ENCODE data around the gene KRT13.

KRT13 gene

GRCh38 chr17:41474863-41475262 is 30.5 kb downstream of the KRT13 start:
- no peak for DNase-seq (ENCODE audit: low spot score in 2 of 2)
- in situ Hi-C loops (cut with MboI; ENCODE audit: low sequenced_read_pairs), result no loop called here
- H3K4me1 ChIP-seq, result no peaks in the 10 kb centered on the region
- no peaks in the 10 kb centered on the region for H3K36me3 ChIP-seq (replicated peaks)
- H3K27me3 ChIP-seq (ENCODE audit: low read depth), result peaks cover 8% of the 10 kb centered on the region
- H3K4me3 ChIP-seq, result no peak overlapping the region
- 0 out of 2 replicates have a peak, but pooled peaks cover 2% of the 10 kb centered on the region for H3K9me3 ChIP-seq

GRCh38 chr17:41468346-41468745 is 37.1 kb downstream of the KRT13 start:
- no peak for DNase-seq (ENCODE audit: low spot score in 2 of 2)
- H3K9me3 ChIP-seq, result 0 out of 2 replicates have a peak, but pooled peaks cover 2% of the 10 kb centered on the region
- H3K27me3 ChIP-seq (ENCODE audit: low read depth), result no peaks in the 10 kb centered on the region; the same call in 1 of the 2 replicates
- no peak overlapping the region for H3K4me3 ChIP-seq
- in situ Hi-C loops (cut with MboI; ENCODE audit: low sequenced_read_pairs), result no loop called here
- no peaks in the 10 kb centered on the region for H3K4me1 ChIP-seq
- H3K36me3 ChIP-seq (replicated peaks), result no peaks in the 10 kb centered on the region

GRCh38 chr17:41467561-41467960 is 37.9 kb downstream of the KRT13 start:
- in situ Hi-C loops (cut with MboI; ENCODE audit: low sequenced_read_pairs), result no loop called here
- Histone ChIP-seq H3K27me3 (ENCODE audit: low read depth) (no peaks in the 10 kb centered on the region; the same call in 1 of the 2 replicates), H3K9me3 (0 out of 2 replicates have a peak, but pooled peaks cover 2% of the 10 kb centered on the region), H3K36me3 (replicated peaks) (no peaks in the 10 kb centered on the region), H3K4me1 (no peaks in the 10 kb centered on the region), H3K4me3 (no peak overlapping the region)
- no peak for DNase-seq (ENCODE audit: low spot score in 2 of 2)

- in situ Hi-C loops (cut with MboI; ENCODE audit: low sequenced_read_pairs), result no loop called here
These were observed 38.4 kb downstream of the KRT13 start, which contains the start of gene KRT32 for GRCh38 chr17:41466988-41467387. Gene KRT32 (minus strand): TSS chr17:41467386. CDS start chr17:41467325, 61 bp downstream.

GRCh38 chr17:41464682-41465081 is 40.7 kb downstream of the KRT13 start:
- no peaks in the 10 kb centered on the region; the same call in 1 of the 2 replicates for H3K27me3 ChIP-seq (ENCODE audit: low read depth)
- DNase-seq (ENCODE audit: low spot score in 2 of 2), result no peak
- H3K4me3 ChIP-seq, result no peak overlapping the region
- no peaks in the 10 kb centered on the region for H3K36me3 ChIP-seq (replicated peaks)
- no peaks in the 10 kb centered on the region for H3K4me1 ChIP-seq
- H3K9me3 ChIP-seq, result no peaks in the 10 kb centered on the region
- in situ Hi-C loops (cut with MboI; ENCODE audit: low sequenced_read_pairs), result no loop called here

More at GRCh38 chr17:41466988-41467387, 38.4 kb downstream of the KRT13 start, which contains the start of gene KRT32:
- Histone ChIP-seq H3K36me3 (replicated peaks) (no peaks in the 10 kb centered on the region), H3K4me1 (no peaks in the 10 kb centered on the region), H3K27me3 (ENCODE audit: low read depth) (no peaks in the 10 kb centered on the region; the same call in 1 of the 2 replicates), H3K4me3 (no peak within 1 kb of the TSS), H3K9me3 (0 out of 2 replicates have a peak, but pooled peaks cover 1% of the 10 kb centered on the region)
- DNase-seq (ENCODE audit: low spot score in 2 of 2), result no peak

GRCh38 chr17:41464173-41464572 is 41.2 kb downstream of the KRT13 start:
- H3K36me3 ChIP-seq (replicated peaks), result no peaks in the 10 kb centered on the region
- H3K27me3 ChIP-seq (ENCODE audit: low read depth), result no peaks in the 10 kb centered on the region; the same call in 1 of the 2 replicates
- DNase-seq (ENCODE audit: low spot score in 2 of 2), result no peak
- in situ Hi-C loops (cut with MboI; ENCODE audit: low sequenced_read_pairs), result no loop called here
- H3K4me3 ChIP-seq, result no peak overlapping the region
- H3K9me3 ChIP-seq, result no peaks in the 10 kb centered on the region
- no peaks in the 10 kb centered on the region for H3K4me1 ChIP-seq

GRCh38 chr17:41463746-41464145 is 41.7 kb downstream of the KRT13 start:
- Histone ChIP-seq H3K4me1 (no peaks in the 10 kb centered on the region), H3K9me3 (no peaks in the 10 kb centered on the region), H3K4me3 (no peak overlapping the region), H3K27me3 (ENCODE audit: low read depth) (no peaks in the 10 kb centered on the region; the same call in 1 of the 2 replicates), H3K36me3 (replicated peaks) (no peaks in the 10 kb centered on the region)
- in situ Hi-C loops (cut with MboI; ENCODE audit: low sequenced_read_pairs), result no loop called here
- DNase-seq (ENCODE audit: low spot score in 2 of 2), result no peak

GRCh38 chr17:41462705-41463104 is 42.7 kb downstream of the KRT13 start:
- Histone ChIP-seq H3K36me3 (replicated peaks) (no peaks in the 10 kb centered on the region), H3K9me3 (no peaks in the 10 kb centered on the region), H3K27me3 (ENCODE audit: low read depth) (no peaks in the 10 kb centered on the region; the same call in 1 of the 2 replicates), H3K4me1 (no peaks in the 10 kb centered on the region), H3K4me3 (no peak overlapping the region)
- no peak for DNase-seq (ENCODE audit: low spot score in 2 of 2)
- in situ Hi-C loops (cut with MboI; ENCODE audit: low sequenced_read_pairs), result no loop called here

- no peak for DNase-seq (ENCODE audit: low spot score in 2 of 2)
- Histone ChIP-seq H3K36me3 (replicated peaks) (no peaks in the 10 kb centered on the region), H3K4me3 (no peak overlapping the region), H3K4me1 (no peaks in the 10 kb centered on the region), H3K9me3 (no peaks in the 10 kb centered on the region), H3K27me3 (ENCODE audit: low read depth) (no peaks in the 10 kb centered on the region)
- in situ Hi-C loops (cut with MboI; ENCODE audit: low sequenced_read_pairs), result no loop called here
These were observed 47.7 kb downstream of the KRT13 start for GRCh38 chr17:41457676-41458075.

GRCh38 chr17:41456204-41456603 is 49.2 kb downstream of the KRT13 start:
- DNase-seq (ENCODE audit: low spot score in 2 of 2), result no peak
- in situ Hi-C loops (cut with MboI; ENCODE audit: low sequenced_read_pairs), result no loop called here

GRCh38 chr17:41455236-41455635 is 50.2 kb downstream of the KRT13 start:
- no peak for DNase-seq (ENCODE audit: low spot score in 2 of 2)
- H3K27me3 ChIP-seq (ENCODE audit: low read depth), result no peaks in the 10 kb centered on the region; the same call in 1 of the 2 replicates
- no peaks in the 10 kb centered on the region for H3K36me3 ChIP-seq (replicated peaks)
- H3K4me1 ChIP-seq, result no peaks in the 10 kb centered on the region
- in situ Hi-C loops (cut with MboI; ENCODE audit: low sequenced_read_pairs), result no loop called here
- H3K4me3 ChIP-seq, result no peak overlapping the region
- H3K9me3 ChIP-seq, result no peaks in the 10 kb centered on the region

More at GRCh38 chr17:41456204-41456603, 49.2 kb downstream of the KRT13 start:
- H3K4me3 ChIP-seq, result no peak overlapping the region
- H3K36me3 ChIP-seq (replicated peaks), result no peaks in the 10 kb centered on the region
- no peaks in the 10 kb centered on the region for H3K4me1 ChIP-seq
- no peaks in the 10 kb centered on the region for H3K27me3 ChIP-seq (ENCODE audit: low read depth)
- H3K9me3 ChIP-seq, result no peaks in the 10 kb centered on the region

GRCh38 chr17:41453066-41453465 is 52.3 kb downstream of the KRT13 start:
- Histone ChIP-seq H3K36me3 (replicated peaks) (no peaks in the 10 kb centered on the region), H3K4me3 (no peak overlapping the region), H3K27me3 (ENCODE audit: low read depth) (no peaks in the 10 kb centered on the region; the same call in 1 of the 2 replicates), H3K4me1 (no peaks in the 10 kb centered on the region), H3K9me3 (no peaks in the 10 kb centered on the region)
- in situ Hi-C loops (cut with MboI; ENCODE audit: low sequenced_read_pairs), result no loop called here
- DNase-seq (ENCODE audit: low spot score in 2 of 2), result no peak

- Histone ChIP-seq H3K27me3 (ENCODE audit: low read depth) (no peaks in the 10 kb centered on the region; the same call in 1 of the 2 replicates), H3K4me1 (no peaks in the 10 kb centered on the region), H3K36me3 (replicated peaks) (no peaks in the 10 kb centered on the region), H3K9me3 (no peaks in the 10 kb centered on the region), H3K4me3 (no peak overlapping the region)
- no peak for DNase-seq (ENCODE audit: low spot score in 2 of 2)
- in situ Hi-C loops (cut with MboI; ENCODE audit: low sequenced_read_pairs), result no loop called here
These were observed 53.1 kb downstream of the KRT13 start for GRCh38 chr17:41452281-41452680.

- H3K4me3 ChIP-seq, result no peak overlapping the region
- no peaks in the 10 kb centered on the region for H3K9me3 ChIP-seq
- H3K36me3 ChIP-seq (replicated peaks), result no peaks in the 10 kb centered on the region
- H3K4me1 ChIP-seq, result no peaks in the 10 kb centered on the region
- DNase-seq (ENCODE audit: low spot score in 2 of 2), result no peak
- H3K27me3 ChIP-seq (ENCODE audit: low read depth), result no peaks in the 10 kb centered on the region; the same call in 1 of the 2 replicates
- in situ Hi-C loops (cut with MboI; ENCODE audit: low sequenced_read_pairs), result no loop called here
These were observed 54.2 kb downstream of the KRT13 start for GRCh38 chr17:41451154-41451728.

Measured in HAP-1 (cell line).